HG02943 (cell line): ENCODE data around the gene DOCK1.
"Not testable (repeated sequence)": the region's sequence is repeated elsewhere in the genome, so short reads cannot be mapped to it uniquely, and the experiment has no call there.

Experiments used
- ATAC-seq: cut with Tn5 transposase; IDR thresholded peaks from one replicate; pipeline ENCODE4 v1.9.1; 2021; ENCODE audit warnings: mild to moderate bottlenecking, low read depth, moderate library complexity; ENCODE audit not compliant: unreplicated experiment

The DOCK1 gene

GRCh38 chr10:126902157-126902556 is 3.1 kb upstream of the DOCK1 start:
- ATAC-seq: no peak

GRCh38 chr10:126903656-126904360 is 1.4 kb upstream of the DOCK1 start:
- ATAC-seq: no peak

- ATAC-seq: no peak
These were observed 761 bp upstream of the DOCK1 start for GRCh38 chr10:126904516-126904817.

- ATAC-seq: no peak
These were observed 812 bp downstream of the DOCK1 start for GRCh38 chr10:126905776-126906703.

GRCh38 chr10:126906704-126907422 is 1.6 kb downstream of the DOCK1 start:
- ATAC-seq: no peak

- no peak for ATAC-seq
These were observed 2.3 kb downstream of the DOCK1 start for GRCh38 chr10:126907423-126907970.

- ATAC-seq: no peak
These were observed 3.0 kb downstream of the DOCK1 start for GRCh38 chr10:126908225-126908624.

GRCh38 chr10:126908729-126909128 is 3.5 kb downstream of the DOCK1 start:
- no peak for ATAC-seq

- no peak for ATAC-seq
These were observed 3.9 kb downstream of the DOCK1 start for GRCh38 chr10:126909147-126909546.

DNA sequence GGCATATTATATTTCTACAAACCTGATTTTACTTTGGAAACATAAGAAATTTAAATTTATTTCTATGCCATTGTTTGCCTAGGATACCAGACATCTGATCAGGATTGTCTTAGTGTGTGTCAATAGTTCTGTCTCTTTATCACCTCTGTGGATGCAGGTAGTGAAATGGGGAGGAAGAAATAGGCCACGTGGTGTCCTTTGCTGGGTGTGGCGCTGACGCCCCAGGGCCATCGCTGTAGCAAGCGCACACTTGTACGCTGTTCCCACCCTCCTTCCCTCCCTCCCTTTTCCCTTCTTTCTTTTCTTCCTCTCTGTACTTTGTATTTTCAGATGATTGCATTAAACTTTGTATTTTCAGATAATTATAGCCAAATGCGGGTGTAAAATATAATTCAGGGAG is 5.0 kb downstream of the DOCK1 start:
- no peak for ATAC-seq

DNA sequence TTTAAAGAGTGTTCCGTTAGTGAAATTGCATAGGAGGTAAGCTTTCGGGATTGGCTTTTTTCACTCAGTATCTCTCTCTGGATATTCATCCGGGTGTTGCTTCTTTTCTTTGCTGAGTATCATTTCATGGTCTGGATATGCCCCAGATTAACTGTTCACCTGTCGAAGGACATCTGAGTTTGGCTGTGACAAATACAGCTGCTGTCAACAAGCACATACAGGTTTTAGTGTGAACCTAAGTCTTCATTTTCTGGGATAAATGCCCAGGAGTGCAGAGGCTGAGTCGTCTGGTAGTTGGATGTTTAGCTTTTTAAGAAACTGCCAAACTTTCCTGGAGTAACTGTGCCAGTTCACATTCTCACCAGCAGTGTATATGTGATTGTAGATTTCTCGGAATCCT is 5.6 kb downstream of the DOCK1 start:
- no peak for ATAC-seq

DNA sequence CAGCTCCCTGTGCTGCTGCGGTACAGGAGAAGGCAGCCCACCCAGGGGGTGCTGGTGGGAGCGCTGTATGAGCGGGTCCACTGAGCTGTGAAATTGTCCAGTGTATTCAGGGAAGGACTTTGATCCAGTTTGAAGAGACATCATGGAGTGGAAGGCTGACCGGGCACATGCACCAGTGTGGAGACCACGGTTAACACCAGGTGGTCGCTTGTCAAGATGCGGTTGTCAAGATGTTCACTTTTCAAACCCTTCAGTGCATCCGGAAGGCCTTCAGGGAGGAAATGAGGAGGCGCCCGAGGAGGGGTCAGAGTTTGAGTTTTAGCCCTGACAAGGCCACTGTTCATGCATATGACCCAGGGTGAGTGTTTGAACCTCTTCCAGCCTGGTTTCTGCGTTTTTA is 6.1 kb downstream of the DOCK1 start:
- no peak for ATAC-seq

DNA sequence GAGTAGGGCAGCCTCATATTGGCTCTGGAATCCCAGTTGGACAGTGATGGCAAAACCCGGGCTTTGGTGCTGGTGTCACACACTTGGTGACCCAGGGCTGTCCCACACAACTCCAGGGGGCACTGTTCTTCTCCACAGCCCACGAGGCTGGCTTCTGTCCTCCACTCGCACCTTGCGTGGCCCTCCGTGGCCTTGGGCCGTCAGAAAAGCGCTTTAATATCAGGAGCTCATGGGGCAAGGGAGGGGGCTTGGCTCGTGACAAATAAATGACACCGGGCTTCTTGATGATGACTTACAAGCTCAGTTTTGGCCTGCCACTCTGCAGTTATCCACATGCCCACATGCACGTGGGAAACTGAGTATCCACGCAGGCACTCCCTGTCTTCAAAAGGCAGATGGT is 8.1 kb downstream of the DOCK1 start:
- no peak for ATAC-seq

DNA sequence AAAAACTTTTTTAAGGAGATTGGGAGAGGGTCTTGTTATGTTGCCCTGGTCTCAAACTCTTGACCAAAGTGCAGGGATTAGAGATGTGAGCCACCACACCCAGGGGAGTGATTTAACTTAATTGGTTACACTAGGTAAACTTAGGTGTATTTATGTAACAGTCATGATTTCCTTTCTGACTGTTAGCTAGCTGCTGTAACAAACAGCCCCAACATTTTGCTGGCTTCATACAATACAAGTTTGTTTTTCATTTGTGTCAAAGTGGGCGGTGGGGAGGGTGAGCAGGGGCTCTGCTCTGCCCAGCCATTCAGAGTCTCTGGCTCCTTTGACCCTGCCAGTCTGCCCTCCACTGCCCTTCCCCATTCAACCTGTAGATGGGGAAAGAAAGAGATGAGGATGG is 9.3 kb downstream of the DOCK1 start:
- ATAC-seq: no peak

DNA sequence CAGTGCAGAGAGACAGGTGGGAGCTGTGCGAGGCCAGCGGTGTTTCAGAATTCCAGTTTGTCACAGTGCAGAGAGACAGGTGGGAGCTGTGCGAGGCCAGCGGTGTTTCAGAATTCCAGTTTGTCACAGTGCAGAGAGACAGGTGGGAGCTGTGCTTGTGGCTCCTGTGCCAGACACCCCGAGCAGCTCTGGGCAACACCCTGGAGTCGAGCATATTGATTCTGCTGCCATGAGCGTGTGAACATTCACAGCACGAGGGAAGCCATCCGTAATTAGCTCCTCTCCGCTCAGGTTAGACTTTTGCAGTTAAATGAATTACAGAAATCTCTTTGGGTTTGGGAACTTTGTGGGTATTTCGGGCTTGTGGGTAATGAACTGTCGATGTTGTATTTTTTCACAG is 11.7 kb downstream of the DOCK1 start:
- not testable (repeated sequence) for ATAC-seq

DNA sequence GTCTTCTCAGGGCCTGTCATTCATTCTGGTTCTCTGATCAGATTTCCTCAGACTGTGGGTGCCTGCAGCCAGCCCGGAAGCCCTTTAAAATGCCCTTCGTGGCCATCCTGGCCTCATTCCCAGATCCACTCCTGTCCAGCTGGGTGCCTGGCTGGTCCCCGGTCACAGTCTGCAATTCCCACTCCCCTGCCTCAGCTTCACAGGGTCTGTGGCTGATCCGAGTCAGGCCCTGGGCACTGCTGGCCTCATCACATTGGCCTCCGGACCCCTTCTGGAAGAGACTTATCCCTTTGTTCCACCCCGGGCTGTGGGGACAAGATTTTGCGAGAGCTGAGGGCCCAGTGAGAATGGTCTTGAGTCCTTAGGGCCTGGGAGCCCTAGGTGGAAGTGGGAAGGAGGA is 12.1 kb downstream of the DOCK1 start:
- ATAC-seq: no peak

- no peak for ATAC-seq
These were observed 13.0 kb downstream of the DOCK1 start for GRCh38 chr10:126917975-126918908.

DNA sequence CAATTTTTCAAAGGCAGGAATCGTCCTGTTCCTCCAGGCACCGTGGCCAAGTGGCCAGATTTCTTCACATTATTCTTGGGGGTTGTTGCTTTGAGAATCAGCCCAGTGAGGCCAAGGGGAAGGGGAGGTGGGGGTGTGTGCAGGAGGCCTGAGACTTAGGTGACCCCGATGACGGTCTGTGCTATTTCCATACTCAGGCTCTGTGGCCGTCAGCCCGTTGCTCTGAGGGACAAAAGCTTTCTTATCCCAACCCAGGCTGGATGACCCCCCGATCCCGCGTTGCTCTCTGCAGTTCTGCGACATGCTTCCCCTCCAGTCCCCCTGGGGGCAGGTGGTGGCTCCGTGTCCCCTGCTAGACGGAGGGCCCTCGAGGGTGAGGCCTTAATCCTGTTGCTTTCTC is 14.2 kb downstream of the DOCK1 start:
- no peak for ATAC-seq

GRCh38 chr10:126921162-126921561 is 15.9 kb downstream of the DOCK1 start:
- no peak for ATAC-seq

DNA sequence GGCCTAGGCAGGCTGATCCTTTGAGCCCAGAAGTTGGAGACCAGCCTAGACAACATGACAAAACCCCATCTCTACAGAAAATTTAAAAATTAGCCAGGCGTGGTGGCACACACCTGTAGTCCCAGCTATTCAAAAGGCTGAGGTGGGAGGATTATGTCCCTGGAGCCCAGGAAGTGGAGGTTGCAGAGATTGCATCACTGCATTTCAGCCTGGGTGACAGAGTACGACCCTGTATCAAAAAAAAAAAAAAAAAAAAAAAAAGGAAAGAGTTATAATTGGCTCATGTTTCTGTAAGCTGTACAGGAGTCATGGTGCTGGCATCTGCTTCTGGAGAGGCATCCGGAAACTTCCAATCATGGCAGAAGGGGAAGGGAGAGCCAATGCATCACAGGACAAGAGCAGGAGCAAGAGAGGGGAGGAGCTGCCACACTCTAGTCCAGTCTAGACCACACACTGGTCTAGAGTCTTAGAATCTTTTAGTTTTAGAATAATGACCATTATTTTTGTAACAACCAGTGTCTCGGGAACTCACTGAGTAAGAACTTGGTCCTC is 16.8 kb downstream of the DOCK1 start:
- ATAC-seq: no peak
